Liver (tissue), 2 donors: Measurements from ENCODE around the gene SLC51B.

Experiments used
- TF ChIP-seq, protein P1 (sequence below): fragments of 150-350 bp; IDR thresholded peaks from 2 replicates; pipeline ENCODE4 v1.5.1; 2017; ENCODE audit warnings: improper control_type of control experiment, low read depth, low read length; ENCODE audit not compliant: missing input control
- TF ChIP-seq, protein P2 (sequence below): IDR thresholded peaks from 2 replicates; pipeline ENCODE4 v1.6.1; 2016; ENCODE audit warnings: antibody characterized with exemption
- donor health status: healthy.

DNA sequence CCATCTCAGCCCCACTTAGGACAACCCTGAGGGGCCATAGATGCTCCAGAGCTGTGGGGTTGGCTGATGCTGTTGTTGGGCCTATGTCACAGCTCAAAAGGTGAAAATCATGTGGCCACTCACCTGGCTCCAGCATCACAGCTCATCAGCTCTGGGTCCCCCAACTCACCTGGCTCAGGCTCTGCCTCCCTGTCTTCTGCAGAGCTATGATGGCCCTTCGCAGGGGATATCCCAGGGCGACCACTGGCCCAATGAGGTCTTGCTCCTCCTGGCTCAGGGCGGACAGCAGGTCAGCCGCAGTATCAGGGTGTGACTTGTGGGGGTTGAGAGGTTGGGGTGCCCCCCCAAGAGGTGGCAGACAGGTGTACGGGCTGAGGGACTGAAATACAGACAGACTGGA, 54.1 kb downstream of the SLC51B start:
- TF ChIP-seq, protein P1, sequence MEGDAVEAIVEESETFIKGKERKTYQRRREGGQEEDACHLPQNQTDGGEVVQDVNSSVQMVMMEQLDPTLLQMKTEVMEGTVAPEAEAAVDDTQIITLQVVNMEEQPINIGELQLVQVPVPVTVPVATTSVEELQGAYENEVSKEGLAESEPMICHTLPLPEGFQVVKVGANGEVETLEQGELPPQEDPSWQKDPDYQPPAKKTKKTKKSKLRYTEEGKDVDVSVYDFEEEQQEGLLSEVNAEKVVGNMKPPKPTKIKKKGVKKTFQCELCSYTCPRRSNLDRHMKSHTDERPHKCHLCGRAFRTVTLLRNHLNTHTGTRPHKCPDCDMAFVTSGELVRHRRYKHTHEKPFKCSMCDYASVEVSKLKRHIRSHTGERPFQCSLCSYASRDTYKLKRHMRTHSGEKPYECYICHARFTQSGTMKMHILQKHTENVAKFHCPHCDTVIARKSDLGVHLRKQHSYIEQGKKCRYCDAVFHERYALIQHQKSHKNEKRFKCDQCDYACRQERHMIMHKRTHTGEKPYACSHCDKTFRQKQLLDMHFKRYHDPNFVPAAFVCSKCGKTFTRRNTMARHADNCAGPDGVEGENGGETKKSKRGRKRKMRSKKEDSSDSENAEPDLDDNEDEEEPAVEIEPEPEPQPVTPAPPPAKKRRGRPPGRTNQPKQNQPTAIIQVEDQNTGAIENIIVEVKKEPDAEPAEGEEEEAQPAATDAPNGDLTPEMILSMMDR: no peak
- TF ChIP-seq, protein P2, sequence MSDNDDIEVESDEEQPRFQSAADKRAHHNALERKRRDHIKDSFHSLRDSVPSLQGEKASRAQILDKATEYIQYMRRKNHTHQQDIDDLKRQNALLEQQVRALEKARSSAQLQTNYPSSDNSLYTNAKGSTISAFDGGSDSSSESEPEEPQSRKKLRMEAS: no peak
